Tibial artery (tissue), 4 donors: ENCODE data around the gene FAM118A.

Experiments used
- DNase-seq, 2 donors: peaks; one replicate each; pipeline ENCODE4 v3.0.0-alpha.2; 2019
- H3K27ac ChIP-seq, 2 donors: fragments of 200-600 bp; sonication (generic) in 1 of 2; 1 replicate in 1 of 2; 2 replicates in 1 of 2; pipeline ENCODE4 v1.5.1; 2018 to 2019; ENCODE audit warnings: mild to moderate bottlenecking in 1 of 2
- H3K27me3 ChIP-seq, 2 donors: fragments of 200-600 bp; sonication (generic) in 1 of 2; one replicate each; pipeline versions ENCODE4 v1.5.1 to v1.6.0; 2016 to 2019
- H3K36me3 ChIP-seq, 3 donors: fragments of 200-600 bp; sonication (generic) in 2 of 3; one replicate each; pipeline ENCODE4 v1.5.1; 2016 to 2019; ENCODE audit warnings: mild to moderate bottlenecking in 2 of 3
- H3K4me1 ChIP-seq, 4 donors: fragments of 200-600 bp; sonication (generic) in 2 of 4; 1 replicate in 3 of 4; 2 replicates in 1 of 4; pipeline ENCODE4 v1.5.1; 2016 to 2019
- H3K4me3 ChIP-seq, 2 donors: fragments of 200-600 bp; sonication (generic) in 1 of 2; 1 replicate in 1 of 2; 2 replicates in 1 of 2; pipeline ENCODE4 v1.5.1; 2018 to 2019; ENCODE audit warnings: mild to moderate bottlenecking in 2 of 2
- H3K9me3 ChIP-seq, 3 donors: fragments of 200-600 bp; sonication (generic) in 1 of 3; one replicate each; pipeline ENCODE4 v1.5.1; 2016 to 2019
- intact Hi-C: fragments of 100-400 bp; cut with DNase I; formaldehyde crosslinking; loops from one replicate; pipeline ENCODE4 v1.15.0; 2023; ENCODE audit warnings: low total_unique reads
- TF ChIP-seq, protein P1 (sequence below), 2 experiments: fragments of 200-600 bp in 1 of 2; fragments of 450-650 bp in 1 of 2; IDR thresholded peaks; one replicate each; pipeline ENCODE4 v1.5.1; 2017 to 2019; ENCODE audit warnings: antibody characterized with exemption in 2 of 2, mild to moderate bottlenecking in 1 of 2, moderate library complexity in 1 of 2

The FAM118A gene

GRCh38 chr22:45331486-45331885 lies 21.8 kb downstream of the FAM118A start:
- Histone ChIP-seq H3K4me1 (peaks cover 0 to 19% (median 8%) of the 10 kb centered on the region in 4 donors), H3K4me3 (no peak overlapping the region), H3K9me3 (no peaks in the 10 kb centered on the region), H3K36me3 (peaks cover 19 to 84% (median 65%) of the 10 kb centered on the region in 3 donors), H3K27me3 (no peaks in the 10 kb centered on the region), H3K27ac (no peak overlapping the region)
- DNase-seq = no peak
- intact Hi-C loops = no loop called here
- TF ChIP-seq, protein P1, sequence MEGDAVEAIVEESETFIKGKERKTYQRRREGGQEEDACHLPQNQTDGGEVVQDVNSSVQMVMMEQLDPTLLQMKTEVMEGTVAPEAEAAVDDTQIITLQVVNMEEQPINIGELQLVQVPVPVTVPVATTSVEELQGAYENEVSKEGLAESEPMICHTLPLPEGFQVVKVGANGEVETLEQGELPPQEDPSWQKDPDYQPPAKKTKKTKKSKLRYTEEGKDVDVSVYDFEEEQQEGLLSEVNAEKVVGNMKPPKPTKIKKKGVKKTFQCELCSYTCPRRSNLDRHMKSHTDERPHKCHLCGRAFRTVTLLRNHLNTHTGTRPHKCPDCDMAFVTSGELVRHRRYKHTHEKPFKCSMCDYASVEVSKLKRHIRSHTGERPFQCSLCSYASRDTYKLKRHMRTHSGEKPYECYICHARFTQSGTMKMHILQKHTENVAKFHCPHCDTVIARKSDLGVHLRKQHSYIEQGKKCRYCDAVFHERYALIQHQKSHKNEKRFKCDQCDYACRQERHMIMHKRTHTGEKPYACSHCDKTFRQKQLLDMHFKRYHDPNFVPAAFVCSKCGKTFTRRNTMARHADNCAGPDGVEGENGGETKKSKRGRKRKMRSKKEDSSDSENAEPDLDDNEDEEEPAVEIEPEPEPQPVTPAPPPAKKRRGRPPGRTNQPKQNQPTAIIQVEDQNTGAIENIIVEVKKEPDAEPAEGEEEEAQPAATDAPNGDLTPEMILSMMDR (IDR thresholded peaks at IDR 0.05) = no peak

- Histone ChIP-seq H3K4me1 (peaks cover 0 to 24% (median 10%) of the 10 kb centered on the region in 4 donors), H3K4me3 (no peak overlapping the region), H3K9me3 (no peaks in the 10 kb centered on the region), H3K27me3 (no peaks in the 10 kb centered on the region), H3K27ac (no peak overlapping the region), H3K36me3 (peaks cover 19 to 84% (median 65%) of the 10 kb centered on the region in 3 donors)
- intact Hi-C loops = no loop called here
- no peak for DNase-seq
- TF ChIP-seq, protein P1 (IDR thresholded peaks at IDR 0.05) = no peak
Measured at GRCh38 chr22:45332001-45332400, 22.3 kb downstream of the FAM118A start.

- no peaks in the 10 kb centered on the region for H3K27me3 ChIP-seq
- no peaks in the 10 kb centered on the region for H3K9me3 ChIP-seq
- no peak for DNase-seq
- intact Hi-C loops = no loop called here
- H3K27ac ChIP-seq = no peak overlapping the region
- H3K36me3 ChIP-seq = peaks cover 24 to 78% (median 58%) of the 10 kb centered on the region in 3 donors
- TF ChIP-seq, protein P1 (IDR thresholded peaks at IDR 0.05) = no peak
- peaks cover 0 to 31% (median 12%) of the 10 kb centered on the region in 4 donors for H3K4me1 ChIP-seq
- H3K4me3 ChIP-seq = no peak overlapping the region
Measured at GRCh38 chr22:45334068-45334467, 24.3 kb downstream of the FAM118A start.

DNA sequence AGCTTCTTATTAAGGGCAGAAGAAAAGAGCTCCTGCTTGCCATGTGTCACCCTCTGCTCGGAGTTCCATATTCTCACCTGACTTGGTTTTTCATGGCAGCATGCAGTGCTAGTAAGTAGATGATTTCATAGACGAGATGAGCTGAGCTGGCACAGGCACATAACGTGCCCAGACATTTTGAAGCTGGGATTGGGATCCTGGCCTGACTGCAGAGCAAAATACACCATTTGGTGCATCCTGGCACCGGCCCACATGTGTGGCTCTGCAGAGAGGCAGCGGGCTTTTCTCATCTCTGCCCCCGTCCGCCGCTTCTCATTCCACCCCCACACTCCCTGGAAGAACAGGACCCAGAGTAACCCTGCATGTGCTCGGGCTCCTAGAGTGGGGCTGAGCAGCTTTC lies 24.8 kb downstream of the FAM118A start:
- DNase-seq = no peak
- TF ChIP-seq, protein P1 (IDR thresholded peaks at IDR 0.05) = no peak
- H3K4me1 ChIP-seq = peaks cover 0 to 31% (median 12%) of the 10 kb centered on the region in 4 donors
- intact Hi-C loops = no loop called here
- no peak overlapping the region for H3K4me3 ChIP-seq
- H3K27me3 ChIP-seq = no peaks in the 10 kb centered on the region
- H3K27ac ChIP-seq = peak overlapping the region in 1 of 2 donors; percentile 16
- H3K9me3 ChIP-seq = no peaks in the 10 kb centered on the region
- peaks cover 23 to 77% (median 59%) of the 10 kb centered on the region in 3 donors for H3K36me3 ChIP-seq

GRCh38 chr22:45335021-45335818 lies 25.5 kb downstream of the FAM118A start:
- H3K4me3 ChIP-seq = no peak overlapping the region
- H3K27ac ChIP-seq = peak overlapping the region in 1 of 2 donors; percentile 16
- no peak for DNase-seq
- H3K4me1 ChIP-seq = peaks cover 0 to 31% (median 12%) of the 10 kb centered on the region in 4 donors
- H3K9me3 ChIP-seq = no peaks in the 10 kb centered on the region
- TF ChIP-seq, protein P1 (IDR thresholded peaks at IDR 0.05) = no peak
- no peaks in the 10 kb centered on the region for H3K27me3 ChIP-seq
- H3K36me3 ChIP-seq = peaks cover 28 to 78% (median 62%) of the 10 kb centered on the region in 3 donors
- intact Hi-C loops = no loop called here
